Measurements from ENCODE around the gene STARD13.

GRCh38 chr13:33228648-33229445, 56.7 kb downstream of the STARD13 start:
- TF ChIP-seq CTCF (IDR thresholded peaks at IDR 0.05), result peak; percentile 43 to 96 (median 94)
- no peak for TF ChIP-seq POLR2A (IDR thresholded peaks at IDR 0.05)
